ENCODE data around the gene F11R. TPM values are rescaled to one million over a fixed set of nuclear protein-coding genes. Genes with fewer than 3 reads are reported as not detected.
A peak's percentile ranks its signal among the peaks of the same experiment; 100 is the strongest.

The F11R gene
- total and polyA plus RNA-seq, 4 donors, result 25.8 to 80.4 (median 45.6) TPM

DNA sequence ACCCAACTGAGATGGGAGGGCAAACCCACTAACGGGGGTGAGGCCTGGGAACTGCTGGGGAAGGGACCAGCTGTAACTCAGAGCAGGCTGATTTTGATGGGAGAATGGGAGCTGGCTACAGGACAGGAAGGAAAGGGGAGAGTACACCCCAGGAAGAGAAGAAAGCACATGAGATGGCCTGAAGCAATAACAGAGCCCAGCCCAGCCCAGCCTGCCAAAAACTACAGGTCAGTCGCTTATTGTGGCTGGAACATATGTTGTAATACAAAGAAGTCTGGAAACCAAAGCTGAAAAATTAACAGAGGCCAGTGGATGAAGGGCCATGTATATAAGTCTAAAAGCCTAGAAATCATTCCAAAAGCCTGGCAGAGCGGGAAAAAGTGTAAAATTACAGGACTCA is 67.9 kb downstream of the F11R start (continued):
- TF ChIP-seq, protein P1, sequence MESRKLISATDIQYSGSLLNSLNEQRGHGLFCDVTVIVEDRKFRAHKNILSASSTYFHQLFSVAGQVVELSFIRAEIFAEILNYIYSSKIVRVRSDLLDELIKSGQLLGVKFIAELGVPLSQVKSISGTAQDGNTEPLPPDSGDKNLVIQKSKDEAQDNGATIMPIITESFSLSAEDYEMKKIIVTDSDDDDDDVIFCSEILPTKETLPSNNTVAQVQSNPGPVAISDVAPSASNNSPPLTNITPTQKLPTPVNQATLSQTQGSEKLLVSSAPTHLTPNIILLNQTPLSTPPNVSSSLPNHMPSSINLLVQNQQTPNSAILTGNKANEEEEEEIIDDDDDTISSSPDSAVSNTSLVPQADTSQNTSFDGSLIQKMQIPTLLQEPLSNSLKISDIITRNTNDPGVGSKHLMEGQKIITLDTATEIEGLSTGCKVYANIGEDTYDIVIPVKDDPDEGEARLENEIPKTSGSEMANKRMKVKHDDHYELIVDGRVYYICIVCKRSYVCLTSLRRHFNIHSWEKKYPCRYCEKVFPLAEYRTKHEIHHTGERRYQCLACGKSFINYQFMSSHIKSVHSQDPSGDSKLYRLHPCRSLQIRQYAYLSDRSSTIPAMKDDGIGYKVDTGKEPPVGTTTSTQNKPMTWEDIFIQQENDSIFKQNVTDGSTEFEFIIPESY (IDR thresholded peaks at IDR 0.05), result no peak
- no peak for TF ChIP-seq HNF4G (IDR thresholded peaks at IDR 0.05)
- TF ChIP-seq HNF4A (conservative IDR thresholded peaks at IDR 0.05), result no peak

DNA sequence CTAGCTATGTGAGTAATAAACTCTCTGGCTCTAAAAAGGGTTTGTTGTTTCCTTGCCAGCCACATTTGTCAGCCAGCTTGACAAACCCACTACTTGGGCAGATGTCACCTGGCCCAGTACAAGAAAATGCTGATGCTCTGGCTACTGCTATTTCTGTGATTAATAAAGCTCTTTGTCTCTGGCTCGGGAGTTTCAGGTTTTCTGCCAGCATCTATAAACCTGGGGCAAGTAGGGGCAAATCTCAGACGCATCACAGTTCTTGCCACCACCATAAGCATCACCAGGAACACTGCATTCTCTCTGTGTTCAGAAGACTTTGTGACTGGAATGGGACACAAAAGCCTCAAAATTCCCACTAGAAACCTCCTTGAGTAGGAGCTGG is 68.8 kb downstream of the F11R start:
- Histone ChIP-seq H3K4me1 (ENCODE audit: control insufficient read depth in 4 of 4, insufficient read depth in 4 of 4, low read length in 3 of 4) (no peaks in the 10 kb centered on the region), H3K9me3 (ENCODE audit: control insufficient read depth in 4 of 4, low read length in 3 of 4) (no peaks in the 10 kb centered on the region), H3K9ac (ENCODE audit: low read depth in 1 of 2, low read length in 2 of 2) (no peak overlapping the region), H3K27ac (ENCODE audit: low read depth in 1 of 2, low read length in 2 of 2) (no peak overlapping the region), H3K36me3 (ENCODE audit: control insufficient read depth in 4 of 4, insufficient read depth in 3 of 4, low read depth in 1 of 4, low read length in 3 of 4) (no peaks in the 10 kb centered on the region), H3K27me3 (ENCODE audit: control insufficient read depth in 4 of 4, insufficient read depth in 4 of 4, low read length in 3 of 4) (no peaks in the 10 kb centered on the region), H3K4me3 (ENCODE audit: low read depth in 1 of 3, low read length in 3 of 3) (no peak overlapping the region)
- 89% methylated on average over 2 of the region's 2 CpGs for WGBS
- no peak for DNase-seq (ENCODE audit: low spot score)
- TF ChIP-seq, protein P2, sequence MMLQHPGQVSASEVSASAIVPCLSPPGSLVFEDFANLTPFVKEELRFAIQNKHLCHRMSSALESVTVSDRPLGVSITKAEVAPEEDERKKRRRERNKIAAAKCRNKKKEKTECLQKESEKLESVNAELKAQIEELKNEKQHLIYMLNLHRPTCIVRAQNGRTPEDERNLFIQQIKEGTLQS (IDR thresholded peaks at IDR 0.05), result no peak
- TF ChIP-seq RXRA (IDR thresholded peaks at IDR 0.05) (no peak), FOXA2 (IDR thresholded peaks at IDR 0.05) (no peak), HNF4A (conservative IDR thresholded peaks at IDR 0.05) (no peak)

DNA sequence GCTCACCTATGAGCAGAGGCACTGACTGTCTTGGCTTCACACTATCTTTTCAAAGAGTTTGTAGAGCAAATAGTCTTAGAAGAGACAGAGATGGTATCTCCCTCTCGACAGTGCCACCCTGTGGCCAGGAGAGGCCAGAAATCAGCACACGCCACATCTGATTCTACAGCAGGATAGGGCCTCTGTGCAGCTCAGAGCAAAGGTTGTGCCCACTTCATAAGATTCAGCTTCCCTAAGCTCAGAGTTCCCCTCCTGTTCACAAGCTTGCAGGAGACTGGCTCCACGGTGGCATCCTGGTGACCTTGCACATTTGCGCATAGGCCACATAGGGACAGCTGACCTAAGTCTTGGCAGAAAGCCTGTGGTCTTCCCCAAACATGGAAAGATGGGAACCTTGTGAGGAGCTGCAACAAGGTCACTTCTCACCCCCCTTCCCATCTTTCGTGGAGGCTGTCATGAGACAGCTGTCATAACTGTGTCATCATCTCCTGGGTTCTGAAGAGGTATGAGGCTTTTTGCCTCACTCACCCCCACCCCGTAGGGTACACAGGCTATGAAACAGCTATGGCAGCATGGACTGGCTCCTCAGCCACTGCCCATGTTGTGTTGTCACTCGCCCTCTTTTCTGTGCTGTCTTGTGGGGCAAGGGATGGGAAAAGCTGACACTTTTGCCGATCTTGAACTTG is 69.4 kb downstream of the F11R start:
- 50% methylated on average over 8 of the region's 8 CpGs for WGBS
- no peak overlapping the region for H3K27ac ChIP-seq (ENCODE audit: low read depth in 1 of 2, low read length in 2 of 2)
- H3K9me3 ChIP-seq (ENCODE audit: control insufficient read depth in 4 of 4, low read length in 3 of 4), result no peaks in the 10 kb centered on the region
- H3K27me3 ChIP-seq (ENCODE audit: control insufficient read depth in 4 of 4, insufficient read depth in 4 of 4, low read length in 3 of 4), result no peaks in the 10 kb centered on the region
- H3K4me3 ChIP-seq (ENCODE audit: low read depth in 1 of 3, low read length in 3 of 3), result no peak overlapping the region
- DNase-seq (ENCODE audit: low spot score), result peak; percentile 84
- H3K9ac ChIP-seq (ENCODE audit: low read depth in 1 of 2, low read length in 2 of 2), result no peak overlapping the region
- TF ChIP-seq, protein P3, sequence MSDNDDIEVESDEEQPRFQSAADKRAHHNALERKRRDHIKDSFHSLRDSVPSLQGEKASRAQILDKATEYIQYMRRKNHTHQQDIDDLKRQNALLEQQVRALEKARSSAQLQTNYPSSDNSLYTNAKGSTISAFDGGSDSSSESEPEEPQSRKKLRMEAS (IDR thresholded peaks at IDR 0.05), result no peak
- TF ChIP-seq, protein P2 (IDR thresholded peaks at IDR 0.05), result no peak
- TF ChIP-seq RAD21 (IDR thresholded peaks at IDR 0.05), result peak; percentile 82 to 90
- no peak for TF ChIP-seq EGR1 (IDR thresholded peaks at IDR 0.05; ENCODE audit: low read depth in 2 of 2)
- no peak for TF ChIP-seq YY1 (IDR thresholded peaks at IDR 0.05)
- TF ChIP-seq JUND (IDR thresholded peaks at IDR 0.05), result no peak
- TF ChIP-seq, protein P4, sequence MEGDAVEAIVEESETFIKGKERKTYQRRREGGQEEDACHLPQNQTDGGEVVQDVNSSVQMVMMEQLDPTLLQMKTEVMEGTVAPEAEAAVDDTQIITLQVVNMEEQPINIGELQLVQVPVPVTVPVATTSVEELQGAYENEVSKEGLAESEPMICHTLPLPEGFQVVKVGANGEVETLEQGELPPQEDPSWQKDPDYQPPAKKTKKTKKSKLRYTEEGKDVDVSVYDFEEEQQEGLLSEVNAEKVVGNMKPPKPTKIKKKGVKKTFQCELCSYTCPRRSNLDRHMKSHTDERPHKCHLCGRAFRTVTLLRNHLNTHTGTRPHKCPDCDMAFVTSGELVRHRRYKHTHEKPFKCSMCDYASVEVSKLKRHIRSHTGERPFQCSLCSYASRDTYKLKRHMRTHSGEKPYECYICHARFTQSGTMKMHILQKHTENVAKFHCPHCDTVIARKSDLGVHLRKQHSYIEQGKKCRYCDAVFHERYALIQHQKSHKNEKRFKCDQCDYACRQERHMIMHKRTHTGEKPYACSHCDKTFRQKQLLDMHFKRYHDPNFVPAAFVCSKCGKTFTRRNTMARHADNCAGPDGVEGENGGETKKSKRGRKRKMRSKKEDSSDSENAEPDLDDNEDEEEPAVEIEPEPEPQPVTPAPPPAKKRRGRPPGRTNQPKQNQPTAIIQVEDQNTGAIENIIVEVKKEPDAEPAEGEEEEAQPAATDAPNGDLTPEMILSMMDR (IDR thresholded peaks at IDR 0.05; ENCODE audit: low read depth, low read length, missing input control), result peak; percentile 73
- TF ChIP-seq, protein P1 (IDR thresholded peaks at IDR 0.05), result no peak
- no peak for TF ChIP-seq HNF4G (IDR thresholded peaks at IDR 0.05)
- no peak for TF ChIP-seq FOXA2 (IDR thresholded peaks at IDR 0.05)
- H3K4me1 ChIP-seq (ENCODE audit: control insufficient read depth in 4 of 4, insufficient read depth in 4 of 4, low read length in 3 of 4), result no peaks in the 10 kb centered on the region
- no peaks in the 10 kb centered on the region for H3K36me3 ChIP-seq (ENCODE audit: control insufficient read depth in 4 of 4, insufficient read depth in 3 of 4, low read depth in 1 of 4, low read length in 3 of 4)

Data from liver (tissue), 9 donors.